Psoas muscle (tissue), 8 donors: ENCODE results near the gene CNTNAP2. TPM values are rescaled to one million over a fixed set of nuclear protein-coding genes. Genes with fewer than 3 reads are reported as not detected.

Experiments
- ATAC-seq, 4 donors: fragments of 200-7000 bp; cut with Tn5 transposase; one replicate each; pipeline ENCODE4 v1.9.1; 2020; ENCODE audit warnings: moderate library complexity in 3 of 4, mild to moderate bottlenecking in 2 of 4
- DNase-seq, 2 donors: peaks; one replicate each; pipeline ENCODE4 v3.0.0-alpha.2; 2020
- H3K27ac ChIP-seq: fragments of 200-600 bp; one replicate; pipeline ENCODE4 v1.8.0; 2022
- H3K27me3 ChIP-seq, 3 donors: fragments of 200-600 bp in 1 of 3; one replicate each; pipeline versions ENCODE4 v1.6.1 to v1.8.0; 2013 to 2022; ENCODE audit warnings: low read length in 2 of 3, mild to moderate bottlenecking in 2 of 3, moderate library complexity in 1 of 3; ENCODE audit not compliant: insufficient read depth in 3 of 3
- H3K36me3 ChIP-seq, 2 donors: fragments of 200-600 bp in 1 of 2; one replicate each; pipeline versions ENCODE4 v1.6.1 to v1.8.0; 2013 to 2022; ENCODE audit warnings: low read depth in 1 of 2, mild to moderate bottlenecking in 1 of 2, moderate library complexity in 1 of 2; ENCODE audit not compliant: insufficient read depth in 1 of 2
- H3K4me1 ChIP-seq: fragments of 200-600 bp; one replicate; pipeline ENCODE4 v1.8.0; 2022
- H3K4me3 ChIP-seq: fragments of 200-600 bp; one replicate; pipeline ENCODE4 v1.8.0; 2022; ENCODE audit warnings: mild to moderate bottlenecking
- H3K9me3 ChIP-seq: fragments of 200-600 bp; one replicate; pipeline ENCODE4 v1.8.0; 2022
- WGBS, 3 donors: extraction: QIAGEN DNeasy Blood & Tissue Kit; methylation state at CpG; one replicate each; pipeline versions ENCODE4 v1.1.6 to v1.1.7; 2013; 5-methylcytosine and 5-hydroxymethylcytosine counted together
- intact Hi-C, 2 donors: fragments of 100-400 bp; cut with DNase I; formaldehyde crosslinking; loops; one replicate each; pipeline versions ENCODE4 v1.11.0 to v1.14.2; 2022
- polyA plus RNA-seq, 3 donors: library from polyadenylated mRNA; stranded (reverse); fragments of 200-250 nt; gene quantifications; one replicate each; pipeline ENCODE4 v1.2.3, GENCODE V29; 2013
- total RNA-seq, 4 donors: library from RNA; stranded (reverse); fragmentation: NEBNext Ultra II Directional in 2 of 4; extraction: Animal tissue kit (Norgen Biotek cat#: 25700) in 2 of 4; gene quantifications; one replicate each; pipeline versions ENCODE4 v1.2.1 to v1.2.4, GENCODE V29; 2021 to 2023
- TF ChIP-seq, protein P1 (sequence below): fragments of 200-600 bp; IDR thresholded peaks from one replicate; pipeline ENCODE4 v1.8.0; 2022; ENCODE audit warnings: antibody characterized with exemption
- donor health status: healthy with polysubstance abuse.
- donor health status: DM: no; HTN: no; CAD: no; lungs with moderate emphysema.
- donor health status: Bipolar disorder and iron deficiency.
- donor health status: healthy.
- donor health status: DM: yes; HTN: yes; CAD: no.
- donor health status: DM: no; HTN: no; CAD: no.
- donor health status: DM: no; HTN: no; CAD: no.
- donor health status: DM: yes; HTN: yes; CAD: no.

CNTNAP2 gene
- total and polyA plus RNA-seq, 7 donors: 0.01 to 0.13 TPM; not detected in 5

GRCh38 chr7:148304083-148304335 lies 2187.4 kb downstream of the CNTNAP2 start:
- TF ChIP-seq, protein P1, sequence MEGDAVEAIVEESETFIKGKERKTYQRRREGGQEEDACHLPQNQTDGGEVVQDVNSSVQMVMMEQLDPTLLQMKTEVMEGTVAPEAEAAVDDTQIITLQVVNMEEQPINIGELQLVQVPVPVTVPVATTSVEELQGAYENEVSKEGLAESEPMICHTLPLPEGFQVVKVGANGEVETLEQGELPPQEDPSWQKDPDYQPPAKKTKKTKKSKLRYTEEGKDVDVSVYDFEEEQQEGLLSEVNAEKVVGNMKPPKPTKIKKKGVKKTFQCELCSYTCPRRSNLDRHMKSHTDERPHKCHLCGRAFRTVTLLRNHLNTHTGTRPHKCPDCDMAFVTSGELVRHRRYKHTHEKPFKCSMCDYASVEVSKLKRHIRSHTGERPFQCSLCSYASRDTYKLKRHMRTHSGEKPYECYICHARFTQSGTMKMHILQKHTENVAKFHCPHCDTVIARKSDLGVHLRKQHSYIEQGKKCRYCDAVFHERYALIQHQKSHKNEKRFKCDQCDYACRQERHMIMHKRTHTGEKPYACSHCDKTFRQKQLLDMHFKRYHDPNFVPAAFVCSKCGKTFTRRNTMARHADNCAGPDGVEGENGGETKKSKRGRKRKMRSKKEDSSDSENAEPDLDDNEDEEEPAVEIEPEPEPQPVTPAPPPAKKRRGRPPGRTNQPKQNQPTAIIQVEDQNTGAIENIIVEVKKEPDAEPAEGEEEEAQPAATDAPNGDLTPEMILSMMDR: no peak
- H3K27ac ChIP-seq: no peak overlapping the region
- no peaks in the 10 kb centered on the region for H3K9me3 ChIP-seq
- H3K36me3 ChIP-seq: no peaks in the 10 kb centered on the region
- no peaks in the 10 kb centered on the region for H3K4me1 ChIP-seq
- ATAC-seq (no peak), DNase-seq (no peak)
- H3K27me3 ChIP-seq: no peaks in the 10 kb centered on the region
- intact Hi-C loops: no loop called here
- H3K4me3 ChIP-seq: no peak overlapping the region
- WGBS, 3 donors: 19 to 45% (median 28%) methylated on average over 2 of the region's 2 CpGs

DNA sequence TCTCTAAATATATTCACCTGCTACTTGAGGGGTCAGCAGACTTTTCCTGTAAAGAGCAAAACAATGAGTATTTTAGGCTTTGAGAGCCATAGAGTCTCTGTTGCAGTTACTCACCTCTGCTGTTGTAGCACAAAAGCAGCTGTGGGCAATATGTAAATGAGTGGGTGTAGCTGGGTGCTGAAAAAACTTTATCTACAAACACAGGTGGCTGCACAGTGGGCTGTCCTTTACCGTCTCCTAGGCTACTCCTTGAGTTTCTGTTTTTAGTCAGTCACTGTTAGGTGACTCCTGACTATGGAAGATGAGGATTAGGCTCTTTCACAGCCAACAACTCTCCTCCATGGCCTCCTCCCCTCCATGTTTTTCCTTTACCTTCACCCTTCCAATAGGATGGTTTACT lies 2187.9 kb downstream of the CNTNAP2 start:
- intact Hi-C loops: no loop called here
- H3K27me3 ChIP-seq: no peaks in the 10 kb centered on the region
- 23 to 44% (median 33%) methylated on average over 1 of the region's 1 CpG for WGBS, 3 donors
- no peaks in the 10 kb centered on the region for H3K4me1 ChIP-seq
- H3K9me3 ChIP-seq: no peaks in the 10 kb centered on the region
- ATAC-seq: no peak
- no peaks in the 10 kb centered on the region for H3K36me3 ChIP-seq
- no peak for DNase-seq
- TF ChIP-seq, protein P1: no peak
- H3K4me3 ChIP-seq: no peak overlapping the region
- H3K27ac ChIP-seq: no peak overlapping the region

DNA sequence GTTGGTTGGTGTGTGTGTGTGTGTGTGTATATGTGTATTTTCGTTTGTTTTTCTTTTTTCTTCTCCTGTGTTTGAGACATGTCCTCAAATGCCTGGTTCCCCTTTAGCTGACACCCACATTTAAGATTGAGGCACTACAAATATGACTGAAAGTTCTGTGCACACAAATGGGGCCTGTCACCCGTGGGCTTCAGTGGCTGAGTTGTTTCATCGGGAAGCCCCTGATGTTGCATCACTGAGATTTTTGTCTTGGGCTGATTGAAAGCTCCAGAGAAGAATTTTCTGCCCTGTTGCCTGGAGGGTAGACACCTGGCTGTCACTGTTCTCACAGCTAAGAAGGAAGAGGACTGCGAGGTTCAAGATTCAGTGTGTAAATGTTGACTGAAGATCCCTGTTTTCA lies 2190.2 kb downstream of the CNTNAP2 start:
- Histone ChIP-seq H3K9me3 (no peaks in the 10 kb centered on the region), H3K27ac (no peak overlapping the region), H3K4me3 (no peak overlapping the region), H3K36me3 (no peaks in the 10 kb centered on the region), H3K27me3 (no peaks in the 10 kb centered on the region), H3K4me1 (no peaks in the 10 kb centered on the region)
- ATAC-seq: no peak
- no peak for DNase-seq
- WGBS, 3 donors: 72 to 79% (median 75%) methylated on average over 4 of the region's 4 CpGs
- intact Hi-C loops: no loop called here
- TF ChIP-seq, protein P1: no peak

GRCh38 chr7:148318102-148318811 lies 2201.7 kb downstream of the CNTNAP2 start:
- Histone ChIP-seq H3K4me3 (no peak overlapping the region), H3K27me3 (no peaks in the 10 kb centered on the region), H3K27ac (no peak overlapping the region), H3K4me1 (no peaks in the 10 kb centered on the region), H3K9me3 (no peaks in the 10 kb centered on the region), H3K36me3 (no peaks in the 10 kb centered on the region)
- 53 to 60% (median 59%) methylated on average over 9 of the region's 9 CpGs for WGBS, 3 donors
- TF ChIP-seq, protein P1: no peak
- DNase-seq (no peak), ATAC-seq (no peak)
- intact Hi-C loops: no loop called here

DNA sequence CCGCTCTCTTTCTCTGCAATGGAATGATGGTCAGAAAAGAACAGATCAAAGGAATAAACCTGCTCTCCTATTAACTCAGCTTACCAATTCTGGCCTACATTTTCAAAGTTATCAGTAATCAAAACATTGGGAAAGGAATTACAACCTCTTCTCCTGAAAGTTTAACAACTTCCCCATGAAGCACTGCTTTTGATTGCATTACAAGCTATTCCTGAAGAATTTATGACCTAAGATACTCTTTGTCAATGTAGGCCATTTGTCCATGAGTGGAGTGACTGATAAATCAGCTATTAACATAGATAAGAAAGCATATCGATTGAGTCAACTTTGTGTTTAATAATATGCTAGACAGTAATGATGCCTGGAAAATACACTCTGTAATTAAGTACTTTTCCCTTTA lies 2202.2 kb downstream of the CNTNAP2 start:
- intact Hi-C loops: no loop called here
- TF ChIP-seq, protein P1: no peak
- Histone ChIP-seq H3K9me3 (no peaks in the 10 kb centered on the region), H3K27me3 (no peaks in the 10 kb centered on the region), H3K27ac (no peak overlapping the region), H3K4me1 (no peaks in the 10 kb centered on the region), H3K36me3 (no peaks in the 10 kb centered on the region), H3K4me3 (no peak overlapping the region)
- ATAC-seq (no peak), DNase-seq (no peak)
- WGBS, 3 donors: 76 to 77% (median 77%) methylated on average over 2 of the region's 2 CpGs
